ENCODE measurements around the gene CD247. TPM values are rescaled to one million over a fixed set of nuclear protein-coding genes. Genes with fewer than 3 reads are reported as not detected.

The CD247 gene
- total RNA-seq, 1 experiment from 2014 or later, result 0.44 TPM

GRCh38 chr1:167465743-167466142 lies 52.6 kb downstream of the CD247 start:
- Histone ChIP-seq H3K27me3 (ENCODE audit: control insufficient read depth, insufficient read depth, low read length) (no peaks in the 10 kb centered on the region), H3K4me1 (ENCODE audit: control insufficient read depth, insufficient read depth, low read length) (no peaks in the 10 kb centered on the region), H3K27ac (ENCODE audit: low read length) (no peak overlapping the region), H3K36me3 (ENCODE audit: control insufficient read depth, insufficient read depth, low read length) (no peaks in the 10 kb centered on the region), H3K9me3 (ENCODE audit: control insufficient read depth, insufficient read depth, low read depth, low read length) (no peaks in the 10 kb centered on the region), H3K4me3 (ENCODE audit: low read depth in 2 of 2, low read length in 2 of 2) (no peak overlapping the region)
- ChIA-PET POLR2A (interaction anchor here (0.6 kb wide), 1 partner anchor 11 kb away, joined by 3 read pairs; no protein-coding TSS in a partner anchor), CTCF (no interaction called here)
- ATAC-seq (no peak), DNase-seq (ENCODE audit: low read depth, low spot score) (no peak)
- TF ChIP-seq TCF7L2 (IDR thresholded peaks at IDR 0.05; ENCODE audit: low read depth, low read length) (no peak), SIN3A (IDR thresholded peaks at IDR 0.05; ENCODE audit: borderline replicate concordance, insufficient read depth, low read depth, low read length) (no peak), REST (IDR thresholded peaks at IDR 0.05; ENCODE audit: insufficient read depth in 1 of 2, low read depth in 2 of 2, low read length in 1 of 2) (no peak), POLR2AphosphoS5 (IDR thresholded peaks at IDR 0.05; ENCODE audit: low read depth, low read length) (no peak)
- TF ChIP-seq, protein P1, sequence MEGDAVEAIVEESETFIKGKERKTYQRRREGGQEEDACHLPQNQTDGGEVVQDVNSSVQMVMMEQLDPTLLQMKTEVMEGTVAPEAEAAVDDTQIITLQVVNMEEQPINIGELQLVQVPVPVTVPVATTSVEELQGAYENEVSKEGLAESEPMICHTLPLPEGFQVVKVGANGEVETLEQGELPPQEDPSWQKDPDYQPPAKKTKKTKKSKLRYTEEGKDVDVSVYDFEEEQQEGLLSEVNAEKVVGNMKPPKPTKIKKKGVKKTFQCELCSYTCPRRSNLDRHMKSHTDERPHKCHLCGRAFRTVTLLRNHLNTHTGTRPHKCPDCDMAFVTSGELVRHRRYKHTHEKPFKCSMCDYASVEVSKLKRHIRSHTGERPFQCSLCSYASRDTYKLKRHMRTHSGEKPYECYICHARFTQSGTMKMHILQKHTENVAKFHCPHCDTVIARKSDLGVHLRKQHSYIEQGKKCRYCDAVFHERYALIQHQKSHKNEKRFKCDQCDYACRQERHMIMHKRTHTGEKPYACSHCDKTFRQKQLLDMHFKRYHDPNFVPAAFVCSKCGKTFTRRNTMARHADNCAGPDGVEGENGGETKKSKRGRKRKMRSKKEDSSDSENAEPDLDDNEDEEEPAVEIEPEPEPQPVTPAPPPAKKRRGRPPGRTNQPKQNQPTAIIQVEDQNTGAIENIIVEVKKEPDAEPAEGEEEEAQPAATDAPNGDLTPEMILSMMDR (IDR thresholded peaks at IDR 0.05), result no peak
- in situ Hi-C loops (cut with HindIII; ENCODE audit: low pct_unique_long_range_greater_than_20kb, low sequenced_read_pairs) (no loop called here), intact Hi-C loops (cut with micrococcal nuclease; ENCODE audit: unreplicated experiment) (no loop called here)
- BruUV-seq (replicated peaks), result no TSS peak

- BruUV-seq (replicated peaks), result no TSS peak
- Histone ChIP-seq H3K36me3 (ENCODE audit: control insufficient read depth, insufficient read depth, low read length) (no peaks in the 10 kb centered on the region), H3K4me1 (ENCODE audit: control insufficient read depth, insufficient read depth, low read length) (no peaks in the 10 kb centered on the region), H3K27me3 (ENCODE audit: control insufficient read depth, insufficient read depth, low read length) (no peaks in the 10 kb centered on the region), H3K27ac (ENCODE audit: low read length) (no peak overlapping the region), H3K4me3 (ENCODE audit: low read depth in 2 of 2, low read length in 2 of 2) (no peak overlapping the region), H3K9me3 (ENCODE audit: control insufficient read depth, insufficient read depth, low read depth, low read length) (no peaks in the 10 kb centered on the region)
- no peak for ATAC-seq
- intact Hi-C loops (cut with micrococcal nuclease; ENCODE audit: unreplicated experiment) (no loop called here), in situ Hi-C loops (cut with HindIII; ENCODE audit: low pct_unique_long_range_greater_than_20kb, low sequenced_read_pairs) (no loop called here)
- DNase-seq (ENCODE audit: low read depth, low spot score), result no peak
- TF ChIP-seq TCF7L2 (IDR thresholded peaks at IDR 0.05; ENCODE audit: low read depth, low read length) (no peak), REST (IDR thresholded peaks at IDR 0.05; ENCODE audit: insufficient read depth in 1 of 2, low read depth in 2 of 2, low read length in 1 of 2) (no peak), POLR2AphosphoS5 (IDR thresholded peaks at IDR 0.05; ENCODE audit: low read depth, low read length) (no peak), SIN3A (IDR thresholded peaks at IDR 0.05; ENCODE audit: borderline replicate concordance, insufficient read depth, low read depth, low read length) (no peak)
- TF ChIP-seq, protein P1 (IDR thresholded peaks at IDR 0.05), result no peak
- ChIA-PET CTCF (no interaction called here), POLR2A (no interaction called here)
Observed at GRCh38 chr1:167465018-167465417, 53.3 kb downstream of the CD247 start.

Measured in Panc1 (cell line).